WERI-Rb-1 (cell line): Measurements from ENCODE around the gene PHTF2.

Source experiments
- DNase-seq: peaks from one replicate; pipeline ENCODE4 v3.0.0-alpha.2; 2020
- H3K27ac ChIP-seq: fragments of 250-450 bp; sonication (Bioruptor Pico); 2 replicates; pipeline ENCODE4 v1.5.1; 2020; ENCODE audit warnings: mild to moderate bottlenecking, moderate library complexity
- H3K27me3 ChIP-seq: fragments of 250-450 bp; sonication (Bioruptor Pico); 2 replicates; pipeline ENCODE4 v1.5.1; 2021; ENCODE audit warnings: mild to moderate bottlenecking, low read depth, moderate library complexity; ENCODE audit not compliant: insufficient read depth, severe bottlenecking
- H3K36me3 ChIP-seq: fragments of 250-450 bp; sonication (Bioruptor Pico); 2 replicates; pipeline ENCODE4 v1.5.1; 2020; ENCODE audit warnings: mild to moderate bottlenecking, moderate library complexity
- H3K4me3 ChIP-seq: 2 replicates; pipeline ENCODE4 v1.5.1; 2011; ENCODE audit warnings: low read depth, mild to moderate bottlenecking, control low read depth, low read length
- H3K9me3 ChIP-seq: fragments of 250-450 bp; sonication (Bioruptor Pico); 2 replicates; pipeline ENCODE4 v1.5.1; 2021; ENCODE audit warnings: mild to moderate bottlenecking, moderate library complexity; ENCODE audit not compliant: severe bottlenecking
- CTCF ChIP-seq: IDR thresholded peaks from 2 replicates; pipeline ENCODE4 v1.5.1; 2011; ENCODE audit warnings: low read depth, mild to moderate bottlenecking, control low read depth, inconsistent platforms, low read length

Gene PHTF2

GRCh38 chr7:77877791-77878190 lies 79.2 kb downstream of the PHTF2 start:
- TF ChIP-seq CTCF = no peak
- DNase-seq = no peak
- Histone ChIP-seq H3K27ac (no peak overlapping the region), H3K27me3 (no peaks in the 10 kb centered on the region), H3K36me3 (no peaks in the 10 kb centered on the region), H3K4me3 (no peak overlapping the region), H3K9me3 (no peaks in the 10 kb centered on the region)

GRCh38 chr7:77878500-77878899 lies 79.9 kb downstream of the PHTF2 start:
- no peak for TF ChIP-seq CTCF
- no peaks in the 10 kb centered on the region for H3K9me3 ChIP-seq
- no peak overlapping the region for H3K4me3 ChIP-seq
- DNase-seq = no peak
- no peaks in the 10 kb centered on the region for H3K36me3 ChIP-seq
- H3K27ac ChIP-seq = no peak overlapping the region
- H3K27me3 ChIP-seq = no peaks in the 10 kb centered on the region

- Histone ChIP-seq H3K27me3 (no peaks in the 10 kb centered on the region), H3K36me3 (no peaks in the 10 kb centered on the region), H3K27ac (no peak overlapping the region), H3K9me3 (no peaks in the 10 kb centered on the region), H3K4me3 (no peak overlapping the region)
- no peak for DNase-seq
- no peak for TF ChIP-seq CTCF
Observed at GRCh38 chr7:77879272-77879671, 80.7 kb downstream of the PHTF2 start.

- H3K9me3 ChIP-seq = no peaks in the 10 kb centered on the region
- no peak for TF ChIP-seq CTCF
- DNase-seq = no peak
Observed at GRCh38 chr7:77881871-77882270, 83.3 kb downstream of the PHTF2 start.

GRCh38 chr7:77885155-77885554 lies 86.6 kb downstream of the PHTF2 start:
- Histone ChIP-seq H3K36me3 (no peaks in the 10 kb centered on the region), H3K9me3 (no peaks in the 10 kb centered on the region), H3K27ac (no peak overlapping the region), H3K4me3 (no peak overlapping the region), H3K27me3 (no peaks in the 10 kb centered on the region)
- no peak for TF ChIP-seq CTCF
- no peak for DNase-seq

More at GRCh38 chr7:77881871-77882270, 83.3 kb downstream of the PHTF2 start:
- H3K4me3 ChIP-seq = no peak overlapping the region
- no peaks in the 10 kb centered on the region for H3K36me3 ChIP-seq
- no peaks in the 10 kb centered on the region for H3K27me3 ChIP-seq
- no peak overlapping the region for H3K27ac ChIP-seq

GRCh38 chr7:77887567-77887966 lies 89.0 kb downstream of the PHTF2 start:
- TF ChIP-seq CTCF = no peak
- Histone ChIP-seq H3K4me3 (no peak overlapping the region), H3K9me3 (no peaks in the 10 kb centered on the region), H3K27me3 (no peaks in the 10 kb centered on the region), H3K36me3 (no peaks in the 10 kb centered on the region), H3K27ac (no peak overlapping the region)
- DNase-seq = no peak
